PC-3 (cell line): ENCODE results near the gene PTCD2.

Experiments used
- EZH2 ChIP-seq: fragments of 300-600 bp; sonication (generic); IDR thresholded peaks from one replicate; pipeline ENCODE4 v1.6.1; 2017; ENCODE audit warnings: antibody characterized with exemption, mild to moderate bottlenecking, low read length; ENCODE audit not compliant: unreplicated experiment
- TF ChIP-seq, protein P1 (sequence below): fragments of 300-600 bp; sonication (generic); conservative IDR thresholded peaks from 2 replicates; pipeline ENCODE4 v1.5.1; 2017; ENCODE audit warnings: antibody characterized with exemption, low read depth, mild to moderate bottlenecking, low read length

GRCh38 chr5:72408127-72408526 is 88.0 kb downstream of the PTCD2 start:
- TF ChIP-seq, protein P1, sequence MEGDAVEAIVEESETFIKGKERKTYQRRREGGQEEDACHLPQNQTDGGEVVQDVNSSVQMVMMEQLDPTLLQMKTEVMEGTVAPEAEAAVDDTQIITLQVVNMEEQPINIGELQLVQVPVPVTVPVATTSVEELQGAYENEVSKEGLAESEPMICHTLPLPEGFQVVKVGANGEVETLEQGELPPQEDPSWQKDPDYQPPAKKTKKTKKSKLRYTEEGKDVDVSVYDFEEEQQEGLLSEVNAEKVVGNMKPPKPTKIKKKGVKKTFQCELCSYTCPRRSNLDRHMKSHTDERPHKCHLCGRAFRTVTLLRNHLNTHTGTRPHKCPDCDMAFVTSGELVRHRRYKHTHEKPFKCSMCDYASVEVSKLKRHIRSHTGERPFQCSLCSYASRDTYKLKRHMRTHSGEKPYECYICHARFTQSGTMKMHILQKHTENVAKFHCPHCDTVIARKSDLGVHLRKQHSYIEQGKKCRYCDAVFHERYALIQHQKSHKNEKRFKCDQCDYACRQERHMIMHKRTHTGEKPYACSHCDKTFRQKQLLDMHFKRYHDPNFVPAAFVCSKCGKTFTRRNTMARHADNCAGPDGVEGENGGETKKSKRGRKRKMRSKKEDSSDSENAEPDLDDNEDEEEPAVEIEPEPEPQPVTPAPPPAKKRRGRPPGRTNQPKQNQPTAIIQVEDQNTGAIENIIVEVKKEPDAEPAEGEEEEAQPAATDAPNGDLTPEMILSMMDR = no peak
- no peak for TF ChIP-seq EZH2
